HG03095 (cell line): ENCODE data around the gene ACOT11.
"Not testable (repeated sequence)": the region's sequence is repeated elsewhere in the genome, so short reads cannot be mapped to it uniquely, and the experiment has no call there.

Experiments
- ATAC-seq: cut with Tn5 transposase; IDR thresholded peaks from one replicate; pipeline ENCODE4 v1.9.1; 2021; ENCODE audit warnings: moderate library complexity; ENCODE audit not compliant: unreplicated experiment

The ACOT11 gene

DNA sequence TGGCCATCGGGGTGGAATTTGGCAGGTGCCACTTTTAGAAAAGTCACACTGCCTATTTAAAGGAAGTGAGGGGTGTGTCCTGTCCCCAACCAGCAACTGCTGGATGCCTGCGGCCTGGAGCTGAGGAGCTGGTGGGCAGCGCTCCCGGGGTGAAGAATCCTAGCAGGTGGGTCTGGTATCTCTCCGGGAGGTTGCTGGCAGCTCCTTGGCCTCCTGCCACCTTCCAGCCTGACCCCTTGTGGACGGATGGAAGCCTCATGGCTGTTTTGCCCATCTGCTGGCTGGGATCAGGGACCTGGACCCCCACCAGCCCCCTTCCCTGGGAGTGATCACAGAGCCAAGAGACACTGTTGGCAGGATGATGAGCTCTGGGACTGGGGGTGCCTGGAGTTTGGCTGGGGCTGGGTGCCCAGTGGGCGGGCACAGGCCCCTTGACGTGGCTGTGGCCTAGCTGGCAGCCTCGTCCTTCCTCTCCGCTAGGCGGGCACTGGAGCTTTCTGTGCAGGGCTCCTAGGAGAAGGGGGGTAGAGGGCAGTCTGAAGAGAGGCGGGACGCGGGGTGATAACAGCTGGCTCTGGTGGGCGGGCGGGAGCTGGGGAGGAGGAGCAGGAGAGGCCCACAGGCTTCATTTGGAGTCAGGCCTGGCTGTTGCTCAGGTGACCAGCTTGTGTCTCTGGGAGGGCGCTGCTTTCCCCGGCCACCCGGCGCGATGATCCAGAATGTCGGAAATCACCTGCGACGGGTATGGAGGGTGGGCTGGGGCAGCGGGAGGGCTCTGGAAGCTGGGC is at the start of gene ACOT11:
TSS of gene ACOT11 (plus strand) at position 628 of the 788 bp plus-strand sequence. CDS start at position 710, 82 bp downstream.
- ATAC-seq = no peak

DNA sequence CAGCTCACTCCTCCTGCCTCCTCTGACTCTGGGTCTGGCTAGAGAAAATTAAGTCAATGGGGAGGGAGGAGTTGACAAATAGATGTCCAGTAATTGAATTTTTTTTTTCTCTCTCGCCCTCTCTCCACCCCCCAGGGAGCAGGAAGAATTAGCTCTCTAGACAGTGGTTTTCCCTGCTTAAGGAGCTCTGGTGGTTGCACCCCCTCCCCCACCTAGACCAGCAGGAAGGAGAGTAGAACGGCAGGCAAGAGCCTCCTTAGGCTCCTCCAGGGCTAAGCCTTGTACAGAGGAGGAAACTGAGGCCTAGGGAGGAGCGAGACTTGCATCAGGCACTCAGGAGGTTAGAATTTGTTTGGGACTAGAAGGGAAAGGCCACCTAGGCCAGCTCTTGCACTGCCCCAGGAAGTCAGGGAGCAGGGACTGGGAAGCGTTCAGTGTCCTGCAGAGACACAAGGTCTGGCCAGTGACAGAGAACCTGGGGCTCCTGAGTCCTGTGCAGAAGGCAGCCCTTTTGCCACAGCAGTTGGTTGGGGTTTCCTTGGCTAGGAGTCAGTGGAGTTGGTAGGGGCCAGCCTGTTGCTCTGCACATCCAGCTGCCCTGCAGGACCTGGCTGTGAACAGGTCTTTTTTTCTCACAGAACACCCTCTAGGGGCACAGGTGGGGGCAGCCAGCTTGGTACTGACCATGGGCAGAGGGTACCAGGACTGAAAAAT is 49.5 kb upstream of the ACOT11 start:
- no peak for ATAC-seq

DNA sequence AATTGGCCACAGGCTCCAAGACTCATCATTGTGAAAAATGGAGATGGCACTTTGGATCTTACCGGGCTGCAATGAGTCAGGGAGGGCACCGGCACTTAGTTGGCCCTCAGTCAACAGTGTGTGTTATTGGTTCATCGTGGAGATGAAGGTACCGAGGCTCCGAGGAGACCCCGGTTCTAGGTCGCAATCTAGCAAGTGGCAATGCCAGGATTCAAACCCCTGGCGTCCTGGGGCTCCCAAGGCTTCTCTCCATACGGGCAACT is 49.0 kb upstream of the ACOT11 start:
- ATAC-seq = no peak

DNA sequence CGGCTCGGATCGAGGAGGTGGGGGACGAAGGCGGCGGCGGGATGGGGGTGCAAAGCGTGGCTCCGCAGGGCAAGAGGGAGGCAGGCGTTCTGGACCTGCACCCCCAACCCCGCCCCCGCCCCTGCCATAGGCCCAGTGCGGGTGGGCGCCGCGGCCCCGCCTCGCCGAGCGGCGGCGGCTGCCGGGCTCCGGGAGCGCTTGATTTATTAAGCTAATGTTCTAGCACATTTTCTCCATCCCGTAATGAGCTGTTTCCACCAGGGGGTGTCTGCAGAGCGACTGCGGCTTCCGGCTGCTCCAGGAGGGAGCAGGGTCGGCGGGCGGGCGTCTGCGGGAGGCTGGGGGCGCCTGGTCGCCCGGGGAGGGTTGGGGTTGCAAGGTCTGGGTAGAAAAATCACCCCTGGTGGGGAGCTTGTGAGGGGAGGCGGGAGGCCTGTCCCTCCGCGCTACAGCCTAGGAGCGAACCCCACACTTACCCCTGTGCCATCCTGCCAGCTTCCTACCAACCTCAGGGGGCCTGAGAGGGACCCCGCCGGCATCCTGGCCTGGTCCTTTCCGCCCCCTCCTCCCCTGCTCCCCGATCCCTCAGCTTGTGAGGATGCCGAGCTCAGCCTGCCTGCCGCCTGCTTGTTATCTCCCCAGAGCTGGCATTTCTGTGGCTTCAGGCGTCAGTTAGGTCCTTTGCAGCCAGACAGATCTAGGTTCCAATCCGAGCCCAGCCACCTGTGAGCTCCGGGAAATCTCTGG is 48.5 kb upstream of the ACOT11 start:
- ATAC-seq = no peak

DNA sequence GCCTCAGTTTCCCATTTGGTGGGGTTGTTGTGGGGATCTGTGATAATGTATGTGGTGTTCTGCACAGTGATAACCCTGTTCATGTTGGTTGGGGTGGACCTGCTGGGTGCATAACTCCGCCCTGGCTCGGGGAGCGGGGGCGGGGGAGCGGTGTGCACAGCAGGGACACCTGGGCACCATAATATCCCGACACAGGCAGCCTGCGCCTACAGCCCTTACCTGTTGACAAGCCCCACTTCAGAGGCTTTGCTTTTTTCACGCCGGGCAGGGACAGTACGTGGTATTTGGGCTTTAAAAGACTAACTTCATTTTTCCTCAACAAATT is 48.0 kb upstream of the ACOT11 start:
- no peak for ATAC-seq

DNA sequence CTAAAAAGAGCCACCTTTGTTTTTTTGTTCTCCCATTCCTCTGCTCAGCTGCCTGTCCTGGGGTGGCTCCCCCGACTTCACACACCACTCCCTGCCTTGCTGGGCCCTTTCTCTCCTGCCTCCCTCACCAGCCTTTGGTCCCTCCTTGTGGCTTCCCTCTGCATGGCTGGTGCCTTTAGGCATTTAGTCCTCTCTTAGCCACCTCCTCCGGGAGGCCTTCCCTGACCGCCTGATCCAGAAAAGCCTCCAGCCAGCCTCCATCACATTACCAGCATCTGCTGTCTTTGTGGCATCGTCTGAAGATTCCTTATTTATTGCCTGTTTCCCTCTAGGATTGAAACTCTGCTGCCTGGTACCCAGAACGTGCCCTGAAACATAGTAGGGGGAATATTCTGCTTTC is 46.2 kb upstream of the ACOT11 start:
- no peak for ATAC-seq

DNA sequence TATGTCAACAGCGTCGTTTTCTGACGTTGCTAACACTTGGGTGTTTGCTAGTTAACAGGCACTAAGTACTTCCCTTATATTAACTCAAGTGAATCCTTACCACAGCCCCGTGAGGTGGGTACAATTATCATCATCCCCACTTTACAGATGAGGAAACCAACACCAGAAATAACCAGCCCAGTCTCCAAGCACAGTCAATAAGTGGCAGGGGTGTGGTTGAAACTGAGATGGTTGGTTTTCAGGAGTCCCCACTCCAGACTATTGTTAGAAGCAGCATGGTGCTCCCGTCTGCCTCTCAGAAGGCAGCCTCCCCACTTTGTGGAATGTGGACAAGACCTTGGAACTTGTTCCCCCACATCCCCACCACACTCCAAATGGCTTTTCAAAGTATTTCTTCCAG is 45.7 kb upstream of the ACOT11 start:
- no peak for ATAC-seq

DNA sequence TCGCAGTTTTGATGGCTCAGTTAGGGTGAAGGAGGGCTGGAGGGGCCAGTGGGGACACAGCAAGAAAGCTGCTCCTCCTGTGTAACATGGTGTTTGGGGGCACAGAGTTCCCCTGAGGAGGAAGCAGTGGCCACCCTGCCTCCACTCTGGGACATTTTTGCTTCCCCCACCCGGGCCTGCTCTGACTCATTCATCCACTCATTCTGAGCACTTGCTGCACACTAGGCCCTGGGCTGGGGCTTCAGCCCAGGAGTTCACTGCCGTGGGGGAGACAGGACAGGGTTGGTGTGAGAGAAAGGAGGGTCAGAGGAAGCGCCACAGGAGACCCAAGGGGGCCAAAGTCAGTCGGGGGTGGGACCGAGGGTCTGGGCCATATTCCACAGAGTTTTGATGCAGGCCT is 41.4 kb upstream of the ACOT11 start:
- ATAC-seq = no peak

DNA sequence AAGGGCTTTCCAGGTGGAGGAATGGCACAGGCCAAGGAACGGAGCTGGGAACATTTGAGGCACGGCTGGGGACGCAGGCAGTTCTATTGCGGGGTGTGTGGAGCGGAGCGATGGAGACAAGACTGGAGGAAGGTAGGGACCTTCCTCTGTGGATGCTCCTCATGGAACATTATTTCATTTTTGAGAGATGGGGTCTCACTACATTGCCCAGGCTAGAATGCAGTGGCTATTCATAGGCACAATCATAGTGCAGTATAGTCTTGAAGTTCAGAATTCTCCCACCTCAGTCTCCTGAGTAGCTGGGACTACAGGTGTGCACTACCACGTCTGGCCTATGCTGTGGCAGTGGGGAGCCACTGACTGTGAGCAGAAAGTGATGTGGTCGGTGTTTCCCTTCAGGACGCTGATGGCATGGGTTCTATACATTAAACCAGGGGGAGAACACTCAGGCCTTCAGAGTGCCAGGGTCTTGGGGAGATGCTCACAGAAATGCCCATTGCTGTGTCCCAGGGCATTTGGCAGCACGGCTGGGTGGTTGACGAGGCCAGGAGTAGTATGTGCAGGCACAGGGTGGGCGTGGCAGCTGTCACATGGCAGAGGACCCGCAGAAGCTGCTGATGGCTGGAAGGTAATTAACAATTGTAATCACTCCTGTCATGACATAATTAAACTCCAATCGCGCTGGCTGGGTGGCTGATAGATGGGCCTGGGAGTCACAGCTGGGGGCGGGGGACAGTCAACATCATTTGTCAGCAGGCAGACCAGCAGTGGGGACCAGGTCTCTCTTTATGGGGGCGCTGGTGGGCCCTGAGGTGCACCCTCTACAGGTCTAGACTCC is 40.8 kb upstream of the ACOT11 start:
- ATAC-seq = no peak

DNA sequence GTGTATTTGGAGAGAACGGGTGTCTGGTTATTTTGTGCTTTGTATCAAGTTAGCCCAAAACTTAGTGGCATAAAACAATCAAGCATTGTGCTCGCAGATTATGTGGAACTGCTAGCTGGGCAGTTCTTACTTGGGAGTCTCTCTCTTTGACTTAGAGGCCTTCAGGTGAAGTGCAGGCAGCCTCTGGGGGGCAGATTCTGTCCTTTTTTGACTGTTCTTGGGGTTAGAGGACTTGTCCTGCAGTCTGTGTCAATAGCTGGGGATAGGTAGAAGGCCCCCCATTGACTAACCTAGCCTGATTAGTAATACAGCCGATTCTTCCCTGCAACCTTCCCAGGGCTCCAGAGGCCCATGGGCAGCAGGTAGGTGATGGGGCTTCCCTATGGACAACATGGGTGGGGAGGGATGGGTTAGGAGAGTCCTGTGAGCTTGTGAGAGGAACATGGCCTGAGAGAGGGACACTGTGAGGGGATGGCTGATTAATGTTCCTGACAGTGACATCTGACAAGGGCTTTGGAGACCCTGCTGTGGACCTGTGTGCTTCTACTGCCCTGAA is 37.2 kb upstream of the ACOT11 start:
- no peak for ATAC-seq

DNA sequence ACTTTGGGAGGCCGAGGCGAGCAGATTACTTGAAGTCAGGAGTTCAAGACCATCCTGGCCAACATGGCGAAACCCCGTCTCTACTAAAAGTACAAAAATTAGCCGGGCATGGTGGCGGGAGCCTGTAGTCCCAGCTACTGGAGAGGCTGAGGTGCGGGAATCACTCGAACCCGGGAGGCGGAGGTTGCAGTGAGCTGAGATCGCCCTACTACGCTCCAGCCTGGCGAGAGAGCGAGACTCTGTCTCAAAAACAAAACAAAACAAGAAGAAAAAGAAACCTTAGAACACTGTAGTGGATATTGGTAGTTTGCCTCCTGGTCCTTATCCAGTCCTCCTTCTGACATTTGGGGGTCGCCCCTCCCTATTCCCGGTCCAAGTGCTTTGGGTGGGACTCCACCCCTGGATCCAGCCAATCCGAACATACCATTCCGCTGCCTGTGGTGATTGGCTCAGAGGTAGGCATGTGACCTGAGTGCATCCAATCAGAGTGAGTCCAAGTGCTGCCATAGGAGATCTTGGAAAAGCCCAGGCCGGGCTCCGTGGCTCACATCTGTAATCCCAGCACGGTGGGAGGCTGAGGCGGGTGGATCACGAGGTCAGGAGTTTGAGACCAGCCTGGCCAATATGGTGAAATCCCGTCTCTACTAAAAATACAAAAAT is 34.0 kb upstream of the ACOT11 start:
- not testable (repeated sequence) for ATAC-seq

DNA sequence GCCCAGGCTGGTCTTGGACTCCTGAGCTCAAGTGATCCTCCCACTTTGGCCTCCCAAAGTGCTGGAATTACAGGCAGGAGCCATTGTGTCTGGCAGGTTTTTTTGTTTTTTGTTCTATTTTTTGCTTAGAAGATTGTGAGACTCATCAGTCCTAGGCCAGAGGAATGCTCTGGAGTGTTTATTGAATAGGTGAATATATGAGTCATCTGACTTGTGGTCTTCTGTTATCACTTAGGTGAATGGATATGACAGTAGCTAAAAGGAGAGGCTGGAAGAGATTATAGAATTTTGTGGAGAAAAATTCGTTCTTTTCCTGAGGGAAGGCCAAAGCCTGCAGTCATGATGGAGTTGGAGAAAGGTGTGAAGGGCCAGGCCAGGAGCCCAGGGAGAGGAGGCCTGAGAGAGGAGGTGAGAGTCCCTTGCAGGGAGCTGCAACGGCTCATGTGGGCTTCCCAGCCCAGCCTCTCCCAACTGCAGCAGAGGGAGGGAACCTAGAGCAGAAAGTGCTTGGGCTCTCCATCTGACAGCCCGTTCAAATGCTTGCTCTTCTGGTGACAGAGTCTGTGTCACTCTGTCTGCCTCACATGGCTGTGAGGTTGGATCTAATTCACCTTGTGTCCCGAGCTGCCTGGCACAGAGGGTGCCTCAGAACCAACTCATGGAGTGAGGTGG is 31.6 kb upstream of the ACOT11 start:
- no peak for ATAC-seq

DNA sequence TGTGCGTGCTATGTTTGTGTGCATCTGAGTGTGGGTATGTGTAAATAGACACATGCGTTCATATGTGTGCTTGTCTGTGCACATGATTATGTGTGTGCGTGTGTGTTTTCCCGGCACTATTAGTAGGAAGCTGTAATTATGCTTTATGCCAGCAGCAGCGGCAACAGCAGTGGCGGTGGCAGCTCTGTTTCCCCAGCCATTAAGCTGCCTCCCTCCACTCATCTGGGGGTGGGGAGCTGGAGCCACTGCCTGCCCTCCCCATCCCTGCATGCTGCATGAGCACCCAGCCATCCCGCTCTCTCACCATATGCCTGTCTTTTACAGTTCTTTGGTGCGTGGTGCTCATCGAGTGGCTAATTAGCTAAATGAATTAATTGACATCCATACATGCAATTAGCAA is 30.5 kb upstream of the ACOT11 start:
- no peak for ATAC-seq

DNA sequence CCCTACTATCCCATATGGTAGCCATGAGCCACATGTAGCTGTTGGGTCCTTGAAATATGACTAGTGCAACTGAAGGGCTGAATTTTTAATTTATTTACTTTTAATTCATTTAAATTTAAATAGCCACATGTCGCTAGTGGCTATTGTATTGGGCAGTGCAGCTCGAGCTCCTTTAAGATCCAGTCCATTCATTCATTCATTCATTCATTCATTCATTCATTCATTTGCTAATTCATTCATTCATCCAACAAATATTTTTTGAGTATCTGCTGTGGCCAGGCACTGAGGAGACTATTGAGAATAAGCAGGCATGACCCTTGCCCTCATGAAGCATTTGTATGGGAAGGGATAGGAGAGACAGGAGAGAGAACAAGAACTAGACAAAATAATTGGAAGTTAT is 29.5 kb upstream of the ACOT11 start:
- no peak for ATAC-seq

DNA sequence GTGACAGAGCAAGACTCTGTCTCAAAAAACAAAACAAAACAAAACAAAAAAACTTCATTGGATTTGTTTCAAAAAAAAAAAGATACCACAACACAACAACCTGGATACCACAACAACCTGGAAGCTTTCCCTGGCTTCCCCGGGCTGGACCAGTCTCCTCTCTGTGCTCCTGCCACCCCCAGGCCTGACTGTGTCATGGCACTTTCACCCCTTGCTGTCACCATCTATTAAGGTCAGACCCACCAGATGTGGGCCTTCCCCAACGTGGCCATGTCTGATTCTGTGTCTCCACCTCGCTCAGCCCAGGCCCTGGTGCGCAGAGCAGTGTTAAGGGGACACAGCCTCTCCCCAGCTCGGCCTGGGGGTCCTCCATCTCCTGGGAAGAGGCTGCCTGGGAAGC is 28.3 kb upstream of the ACOT11 start:
- no peak for ATAC-seq

DNA sequence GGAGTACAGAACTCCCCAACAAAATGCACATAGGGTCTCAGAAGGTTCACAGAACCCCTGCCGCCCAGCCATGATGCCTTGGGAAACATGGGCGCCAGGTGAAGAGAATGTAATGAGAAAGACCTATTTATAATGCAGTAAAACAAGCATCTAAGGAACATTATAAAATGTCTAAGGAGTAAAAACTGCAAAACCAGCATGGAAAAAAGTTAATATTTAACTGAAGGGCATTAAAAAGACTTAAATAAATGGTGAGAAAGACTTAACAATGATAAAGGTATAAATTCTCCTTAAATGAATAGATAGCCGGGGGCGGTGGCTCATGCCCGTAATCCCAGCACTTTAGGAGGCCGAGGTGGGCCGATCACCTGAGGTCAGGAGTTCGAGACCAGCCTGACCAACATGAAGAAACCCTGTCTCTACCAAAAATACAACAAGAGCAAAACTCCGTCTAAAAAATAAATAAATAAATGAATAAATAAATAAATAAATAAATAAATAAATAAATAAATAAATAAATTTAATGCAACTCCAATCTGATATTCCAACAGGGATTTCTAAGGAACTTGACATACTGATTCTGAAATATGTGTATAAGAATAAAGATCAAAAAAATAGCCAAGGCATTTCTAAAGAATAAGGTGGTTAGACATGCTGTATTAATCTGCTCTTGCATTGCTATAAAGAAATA is 27.3 kb upstream of the ACOT11 start:
- ATAC-seq = no peak

DNA sequence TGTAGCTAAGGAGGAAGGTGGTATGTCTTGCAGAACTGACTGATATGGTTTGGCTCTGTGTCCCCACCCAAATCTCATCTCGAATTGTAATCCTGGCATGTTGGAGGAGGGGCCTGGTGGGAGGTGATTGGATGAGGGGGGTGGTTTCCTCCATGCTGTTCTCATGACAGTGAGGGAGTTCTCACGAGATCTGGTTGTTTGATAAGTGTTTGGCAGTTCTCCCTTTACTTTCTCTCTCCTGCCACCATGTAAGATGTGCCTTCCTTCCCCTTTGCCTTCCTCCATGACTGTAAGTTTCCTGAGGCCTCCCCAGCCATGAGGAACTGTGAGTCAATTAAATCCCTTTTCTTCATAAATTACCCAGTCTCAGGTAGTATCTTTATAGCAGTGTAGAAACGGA is 21.5 kb upstream of the ACOT11 start:
- ATAC-seq = not testable (repeated sequence)

DNA sequence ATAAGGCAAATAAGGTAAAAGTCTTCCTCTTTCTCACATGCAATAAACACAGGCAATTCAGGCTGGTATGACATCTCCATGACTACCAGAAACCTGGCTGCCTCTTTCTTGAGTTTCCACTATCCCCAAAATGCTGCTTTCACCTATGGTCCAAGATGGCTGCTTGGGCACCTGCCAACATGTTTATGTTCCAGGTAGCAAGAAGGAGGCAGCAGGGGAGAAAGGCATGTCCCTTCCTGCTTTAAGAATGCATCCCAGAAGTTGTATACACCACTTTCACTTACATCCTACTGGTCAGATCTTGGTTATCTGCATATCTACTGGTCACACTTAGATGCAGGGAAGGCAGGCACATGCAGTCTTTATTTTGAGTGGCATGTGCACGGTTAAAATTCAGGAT is 19.4 kb upstream of the ACOT11 start:
- no peak for ATAC-seq

DNA sequence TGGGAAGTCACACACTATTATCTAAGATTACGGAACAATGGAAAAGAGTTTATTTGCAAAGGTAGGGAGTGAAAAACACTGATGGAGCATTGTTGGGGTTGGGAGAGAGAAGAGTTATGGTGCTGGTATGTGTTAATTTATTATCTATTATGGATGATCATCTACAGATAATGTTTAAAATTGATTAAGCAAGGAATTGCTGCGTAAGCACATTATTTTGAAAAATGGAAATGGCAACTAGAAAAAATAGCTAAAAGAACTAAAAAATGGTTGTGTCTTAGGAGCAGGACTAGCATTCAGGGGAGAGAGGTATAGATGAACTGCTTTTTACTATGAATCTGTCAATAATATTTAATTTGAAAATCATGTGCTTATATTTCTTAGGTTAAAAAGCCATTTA is 16.0 kb upstream of the ACOT11 start:
- no peak for ATAC-seq
